GM06990 (cell line): ENCODE measurements around the gene MAD1L1.

Source experiments
- DNase-seq: peaks from one replicate; pipeline ENCODE4 v3.0.0-alpha.2; 2011; ENCODE audit not compliant: insufficient read length; ENCODE audit errors: extremely low read depth
- H3K27me3 ChIP-seq: replicated peaks from 2 replicates; pipeline ENCODE4 v1.6.0; 2011; ENCODE audit warnings: low read length; ENCODE audit not compliant: control insufficient read depth, insufficient read depth
- H3K36me3 ChIP-seq: 2 replicates; pipeline ENCODE4 v1.5.1; 2011; ENCODE audit warnings: low read length; ENCODE audit not compliant: control insufficient read depth, insufficient read depth
- H3K4me3 ChIP-seq: replicated peaks from 2 replicates; pipeline ENCODE4 v1.5.1; 2011; ENCODE audit warnings: low read depth, mild to moderate bottlenecking, control low read depth, low read length
- TF ChIP-seq, protein P1 (sequence below): IDR thresholded peaks from 2 replicates; pipeline ENCODE4 v1.5.1; 2011; ENCODE audit warnings: low read length, control low read depth, mild to moderate bottlenecking, inconsistent platforms; ENCODE audit not compliant: insufficient read depth, poor library complexity, severe bottlenecking

Gene MAD1L1

DNA sequence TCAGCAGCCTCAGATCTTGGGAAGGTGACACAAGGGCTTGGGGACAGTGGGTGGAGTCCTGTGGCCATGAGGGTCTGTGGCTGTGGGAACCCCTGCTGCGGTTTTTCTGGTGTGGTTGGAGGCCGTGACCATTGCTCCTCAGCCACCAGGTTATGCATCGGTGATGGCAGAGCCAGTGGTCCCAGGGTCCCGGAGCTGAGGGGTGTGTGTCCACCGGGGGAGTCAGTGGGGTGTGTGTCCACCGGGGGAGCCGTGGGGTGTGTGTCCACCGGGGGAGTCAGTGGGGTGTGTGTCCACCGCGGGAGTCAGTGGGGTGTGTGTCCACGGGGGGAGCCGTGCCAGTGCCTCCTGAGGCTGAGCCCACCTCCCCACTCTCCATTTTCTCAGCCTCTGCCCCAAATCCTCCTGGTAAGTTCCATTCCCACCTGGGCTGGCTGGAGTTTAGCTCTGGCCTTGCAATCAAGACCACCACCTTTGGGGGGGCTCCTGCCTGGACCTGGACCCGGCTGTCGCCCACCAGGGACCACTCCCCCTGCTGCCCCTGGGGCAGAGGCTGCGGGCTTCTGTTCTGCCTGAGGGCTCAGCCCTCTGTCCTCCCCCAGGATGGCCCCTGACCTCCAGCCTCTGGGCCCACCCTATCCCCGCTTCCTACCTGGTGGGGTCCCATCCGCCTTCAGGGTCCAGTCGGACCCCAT lies 419.2 kb downstream of the MAD1L1 start:
- TF ChIP-seq, protein P1, sequence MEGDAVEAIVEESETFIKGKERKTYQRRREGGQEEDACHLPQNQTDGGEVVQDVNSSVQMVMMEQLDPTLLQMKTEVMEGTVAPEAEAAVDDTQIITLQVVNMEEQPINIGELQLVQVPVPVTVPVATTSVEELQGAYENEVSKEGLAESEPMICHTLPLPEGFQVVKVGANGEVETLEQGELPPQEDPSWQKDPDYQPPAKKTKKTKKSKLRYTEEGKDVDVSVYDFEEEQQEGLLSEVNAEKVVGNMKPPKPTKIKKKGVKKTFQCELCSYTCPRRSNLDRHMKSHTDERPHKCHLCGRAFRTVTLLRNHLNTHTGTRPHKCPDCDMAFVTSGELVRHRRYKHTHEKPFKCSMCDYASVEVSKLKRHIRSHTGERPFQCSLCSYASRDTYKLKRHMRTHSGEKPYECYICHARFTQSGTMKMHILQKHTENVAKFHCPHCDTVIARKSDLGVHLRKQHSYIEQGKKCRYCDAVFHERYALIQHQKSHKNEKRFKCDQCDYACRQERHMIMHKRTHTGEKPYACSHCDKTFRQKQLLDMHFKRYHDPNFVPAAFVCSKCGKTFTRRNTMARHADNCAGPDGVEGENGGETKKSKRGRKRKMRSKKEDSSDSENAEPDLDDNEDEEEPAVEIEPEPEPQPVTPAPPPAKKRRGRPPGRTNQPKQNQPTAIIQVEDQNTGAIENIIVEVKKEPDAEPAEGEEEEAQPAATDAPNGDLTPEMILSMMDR = peak; percentile 4
- no peaks in the 10 kb centered on the region for H3K27me3 ChIP-seq
- no peaks in the 10 kb centered on the region; the same call in 1 of the 2 replicates for H3K36me3 ChIP-seq
- H3K4me3 ChIP-seq = no peak overlapping the region
- no peak for DNase-seq

DNA sequence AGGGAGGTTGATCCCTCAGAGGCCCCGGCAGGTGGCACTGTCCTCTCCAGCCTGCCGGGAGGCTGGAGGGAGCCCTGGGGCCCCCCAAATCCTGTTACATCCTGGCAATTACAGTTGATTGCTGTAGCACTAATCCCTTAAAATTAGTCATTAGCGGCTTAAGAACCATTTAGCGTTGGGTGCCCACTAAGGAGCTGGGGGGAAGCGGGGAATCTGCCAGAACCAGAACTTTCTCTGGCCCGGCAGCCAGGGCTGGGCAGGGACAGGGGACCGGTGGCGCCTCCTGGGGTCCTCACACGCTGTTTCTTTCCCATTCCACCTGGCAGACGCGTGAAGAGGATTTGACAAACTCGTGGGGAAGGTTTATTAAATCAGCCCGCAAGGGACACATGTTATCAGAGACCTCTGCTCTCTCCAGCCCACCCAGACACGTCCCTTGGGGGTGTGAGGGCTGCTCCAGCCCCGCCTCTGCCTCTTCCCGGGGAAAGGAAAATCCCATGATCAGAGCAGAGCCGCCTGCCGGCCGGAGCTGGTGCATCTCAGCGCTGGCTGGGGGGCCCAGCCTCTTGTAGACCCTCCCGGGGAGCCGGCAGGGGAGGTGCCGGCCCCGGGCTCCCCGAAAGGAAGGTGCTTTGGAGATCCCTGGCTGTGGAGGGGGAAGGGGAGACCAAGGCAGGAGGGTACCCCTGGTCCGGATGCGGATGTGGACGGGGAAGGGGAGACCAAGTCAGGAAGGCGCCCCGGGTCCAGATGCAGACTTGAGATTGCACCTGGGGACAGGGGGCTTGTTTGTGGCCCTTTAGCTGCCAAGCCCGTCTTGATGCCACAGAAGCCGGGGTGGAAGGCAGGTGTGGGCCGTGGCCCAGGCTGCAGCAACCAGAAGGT lies 420.0 kb downstream of the MAD1L1 start:
- DNase-seq = no peak

DNA sequence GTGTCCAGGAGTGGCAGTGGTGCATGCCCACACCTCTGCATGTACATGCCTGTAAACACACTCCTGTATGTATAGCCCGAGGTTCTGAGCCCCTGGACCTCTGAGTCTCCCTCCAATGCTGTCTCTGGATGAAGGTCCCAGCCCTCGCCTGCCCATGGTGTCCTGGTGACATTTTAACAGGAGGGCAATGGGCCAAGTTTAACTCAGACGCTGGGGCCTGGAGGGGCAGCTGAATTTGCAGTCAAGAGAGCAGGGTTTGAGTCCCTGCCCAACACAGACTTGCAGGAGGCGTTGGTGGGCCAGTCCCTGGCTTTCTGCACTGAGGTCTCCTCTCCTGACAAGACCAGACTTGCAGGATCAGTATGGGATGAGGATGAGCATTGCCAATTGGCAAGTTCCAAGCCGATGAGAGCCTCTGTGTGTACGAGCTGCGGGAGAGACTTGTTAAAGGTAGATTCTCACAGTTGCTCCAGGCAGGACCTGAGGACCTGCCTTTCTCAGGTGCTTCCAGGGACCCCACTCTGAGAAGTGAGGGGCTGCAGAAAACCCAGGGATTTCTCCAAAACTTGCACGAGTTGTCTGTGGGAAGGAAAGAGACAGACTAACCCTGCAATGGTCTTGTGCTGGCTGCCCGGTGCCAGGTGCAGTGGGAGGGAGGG lies 420.8 kb downstream of the MAD1L1 start:
- Histone ChIP-seq H3K27me3 (no peaks in the 10 kb centered on the region), H3K4me3 (no peak overlapping the region), H3K36me3 (no peaks in the 10 kb centered on the region; the same call in 1 of the 2 replicates)
- TF ChIP-seq, protein P1 = no peak
- no peak for DNase-seq

More for the DNA sequence above, 420.0 kb downstream of the MAD1L1 start:
- no peaks in the 10 kb centered on the region; the same call in 1 of the 2 replicates for H3K36me3 ChIP-seq
- H3K27me3 ChIP-seq = no peaks in the 10 kb centered on the region
- H3K4me3 ChIP-seq = no peak overlapping the region
- TF ChIP-seq, protein P1 = peak; percentile 41

DNA sequence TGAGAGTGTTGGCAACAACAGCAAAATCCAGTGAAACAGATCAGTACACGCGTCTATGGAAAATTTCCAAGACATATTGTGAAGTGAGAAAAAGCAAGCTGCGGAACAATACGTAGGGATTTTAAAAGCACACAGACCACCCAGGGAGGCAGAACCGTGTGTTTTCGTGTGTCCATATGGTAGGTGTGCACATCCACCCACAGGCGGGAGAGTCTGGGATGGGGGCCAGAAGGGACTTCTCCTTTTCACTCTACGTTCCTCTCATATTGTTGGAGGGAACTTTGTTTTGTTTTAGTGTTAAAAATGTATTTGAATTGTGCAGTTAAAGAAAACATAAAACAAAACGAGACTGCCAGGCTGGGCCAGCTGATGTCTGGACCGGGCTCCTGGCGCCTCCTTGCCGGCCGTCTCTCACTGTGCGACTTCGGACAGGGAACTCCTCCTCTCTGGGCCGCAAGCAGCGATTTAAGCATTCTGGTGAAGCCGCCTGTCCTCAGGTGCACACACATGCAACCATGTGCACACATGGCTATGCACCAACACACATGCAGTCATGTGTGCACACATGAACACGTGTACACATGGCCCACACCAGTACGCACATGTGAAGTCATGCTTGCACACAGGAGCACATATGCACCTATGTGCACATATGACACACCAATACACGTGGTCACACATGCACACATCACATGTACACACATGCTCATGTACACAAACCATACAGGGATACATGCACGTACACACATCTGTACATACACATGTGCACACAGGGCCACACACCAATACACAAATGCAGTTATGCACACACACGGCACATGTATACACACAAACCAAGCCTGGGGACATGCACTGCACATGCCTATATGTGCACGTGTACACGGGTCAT lies 421.5 kb downstream of the MAD1L1 start:
- Histone ChIP-seq H3K4me3 (no peak overlapping the region), H3K27me3 (no peaks in the 10 kb centered on the region), H3K36me3 (no peaks in the 10 kb centered on the region; the same call in 1 of the 2 replicates)
- TF ChIP-seq, protein P1 = no peak
- no peak for DNase-seq

DNA sequence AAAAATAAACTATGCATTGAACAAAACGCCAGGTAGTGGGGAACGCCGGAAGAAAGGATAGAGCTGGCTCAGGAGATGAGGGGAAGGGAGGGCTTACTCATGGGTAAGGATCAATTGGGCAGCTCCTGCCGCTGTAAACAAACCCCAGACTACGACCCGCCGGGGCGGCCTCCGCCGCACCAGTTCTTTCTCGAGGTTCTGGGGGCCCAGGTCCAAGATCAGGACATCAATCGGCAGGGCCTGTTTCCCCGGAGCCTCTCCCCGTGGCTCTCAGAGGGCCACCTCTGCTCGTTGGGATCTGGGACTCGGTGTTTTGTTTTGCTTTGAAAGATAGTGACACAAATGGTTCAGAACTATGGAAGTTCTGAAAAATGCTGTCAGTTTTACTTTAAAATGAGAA lies 422.2 kb downstream of the MAD1L1 start:
- no peak overlapping the region for H3K4me3 ChIP-seq
- H3K27me3 ChIP-seq = no peaks in the 10 kb centered on the region
- no peak for DNase-seq
- no peaks in the 10 kb centered on the region for H3K36me3 ChIP-seq
- TF ChIP-seq, protein P1 = no peak
